ENCODE measurements around the gene PARVB. TPM values are rescaled to one million over a fixed set of nuclear protein-coding genes. Genes with fewer than 3 reads are reported as not detected.

The PARVB gene
- total RNA-seq, 6 experiments from 2014 or later = 36.5 to 44.2 (median 38.9) TPM

- TF ChIP-seq CTCF (IDR thresholded peaks at IDR 0.05) = no peak
- Mint-ChIP-seq H3K27me3 (ENCODE audit: insufficient read depth) (no peaks in the 10 kb centered on the region; the same call in 1 of the 2 replicates), H3K4me3 (no peak overlapping the region), H3K36me3 (ENCODE audit: low read depth) (peaks cover 19% of the 10 kb centered on the region), H3K27ac (no peak overlapping the region), H3K9me3 (no peaks in the 10 kb centered on the region; the same call in 1 of the 2 replicates), H3K4me1 (ENCODE audit: low read depth) (no peaks in the 10 kb centered on the region)
- no peak for DNase-seq
Measured at GRCh38 chr22:44002997-44003396, 21.1 kb upstream of the PARVB start.

- Mint-ChIP-seq H3K4me1 (ENCODE audit: low read depth) (no peaks in the 10 kb centered on the region), H3K27me3 (ENCODE audit: insufficient read depth) (no peaks in the 10 kb centered on the region; the same call in 1 of the 2 replicates), H3K36me3 (ENCODE audit: low read depth) (peaks cover 18% of the 10 kb centered on the region), H3K4me3 (no peak overlapping the region), H3K9me3 (no peaks in the 10 kb centered on the region; the same call in 1 of the 2 replicates), H3K27ac (no peak overlapping the region)
- no peak for DNase-seq
- TF ChIP-seq CTCF (IDR thresholded peaks at IDR 0.05) = no peak
Measured at GRCh38 chr22:44003405-44004103, 20.5 kb upstream of the PARVB start.

- Mint-ChIP-seq H3K9me3 (no peaks in the 10 kb centered on the region; the same call in 1 of the 2 replicates), H3K27me3 (ENCODE audit: insufficient read depth) (no peaks in the 10 kb centered on the region; the same call in 1 of the 2 replicates), H3K4me3 (no peak overlapping the region), H3K36me3 (ENCODE audit: low read depth) (peaks cover 13% of the 10 kb centered on the region), H3K27ac (no peak overlapping the region), H3K4me1 (ENCODE audit: low read depth) (no peaks in the 10 kb centered on the region)
- no peak for DNase-seq
- no peak for TF ChIP-seq CTCF (IDR thresholded peaks at IDR 0.05)
Measured at GRCh38 chr22:44004104-44004460, 20.0 kb upstream of the PARVB start.

- Mint-ChIP-seq H3K27ac (no peak overlapping the region), H3K4me1 (ENCODE audit: low read depth) (no peaks in the 10 kb centered on the region), H3K27me3 (ENCODE audit: insufficient read depth) (no peaks in the 10 kb centered on the region; the same call in 1 of the 2 replicates), H3K4me3 (no peak overlapping the region), H3K36me3 (ENCODE audit: low read depth) (peaks cover 11% of the 10 kb centered on the region), H3K9me3 (no peaks in the 10 kb centered on the region; the same call in 1 of the 2 replicates)
- TF ChIP-seq CTCF (IDR thresholded peaks at IDR 0.05) = no peak
- no peak for DNase-seq
Measured at GRCh38 chr22:44005524-44005923, 18.6 kb upstream of the PARVB start.

- Mint-ChIP-seq H3K27ac (no peak overlapping the region), H3K4me3 (no peak overlapping the region), H3K4me1 (ENCODE audit: low read depth) (no peaks in the 10 kb centered on the region), H3K27me3 (ENCODE audit: insufficient read depth) (no peaks in the 10 kb centered on the region; the same call in 1 of the 2 replicates), H3K36me3 (ENCODE audit: low read depth) (no peaks in the 10 kb centered on the region), H3K9me3 (no peaks in the 10 kb centered on the region)
- TF ChIP-seq CTCF (IDR thresholded peaks at IDR 0.05) = no peak
- no peak for DNase-seq
Measured at GRCh38 chr22:44012162-44012561, 11.9 kb upstream of the PARVB start.

Data from HFFc6 (cell line).